K562 (cell line): ENCODE data around the gene MEA1. TPM values are rescaled to one million over a fixed set of nuclear protein-coding genes. Genes with fewer than 3 reads are reported as not detected.

Source experiments
- CREB1 ChIP-seq, 2 experiments: sonication (generic) in 1 of 2; formaldehyde crosslinking in 1 of 2; IDR thresholded peaks; 2 replicates each; pipeline versions ENCODE4 v1.6.1 to v1.8.0; 2012 to 2022; ENCODE audit warnings: inconsistent platforms in 1 of 2, mild to moderate bottlenecking in 1 of 2, missing genetic modification reagents in 1 of 2, moderate library complexity in 1 of 2
- ERF ChIP-seq: fragments of 450-650 bp; formaldehyde crosslinking; IDR thresholded peaks from 2 replicates; pipeline ENCODE4 v1.4.0; 2020; ENCODE audit warnings: mild to moderate bottlenecking, mixed read lengths
- FOXJ2 ChIP-seq: fragments of 200-800 bp; sonication (Bioruptor generic); IDR thresholded peaks from 2 replicates; pipeline ENCODE4 v1.6.1; 2016; ENCODE audit warnings: missing genetic modification characterization, missing compliant biosample characterization
- HMG20B ChIP-seq: fragments of 250-450 bp; sonication (Bioruptor Pico); IDR thresholded peaks from 2 replicates; pipeline ENCODE4 v1.5.0; 2021; ENCODE audit warnings: mild to moderate bottlenecking
- MYC ChIP-seq, 2 experiments: fragments of 250-450 bp in 1 of 2; sonication (Bioruptor Pico) in 1 of 2; IDR thresholded peaks; 2 replicates each; pipeline versions ENCODE4 v1.5.1 to v1.6.1; 2012 to 2021; ENCODE audit warnings: low read depth in 2 of 2, borderline replicate concordance in 1 of 2, improper control_type of control experiment in 1 of 2, low read length in 1 of 2, mild to moderate bottlenecking in 1 of 2, moderate library complexity in 1 of 2
- RBM15 ChIP-seq: fragments of 200-400 bp; formaldehyde crosslinking; IDR thresholded peaks from 2 replicates; pipeline ENCODE4 v1.6.1; 2018; ENCODE audit warnings: mild to moderate bottlenecking, low read length, moderate library complexity; ENCODE audit not compliant: insufficient read depth
- RBM39 ChIP-seq: fragments of 200-400 bp; formaldehyde crosslinking; optimal IDR thresholded peaks from 2 replicates; pipeline ENCODE3; 2018; ENCODE audit warnings: low read depth, low read length
- SMARCC2 ChIP-seq: fragments of 450-650 bp; IDR thresholded peaks from 2 replicates; pipeline ENCODE4 v1.6.1; 2017; ENCODE audit warnings: antibody characterized with exemption, moderate library complexity, mild to moderate bottlenecking, low read depth
- SOX6 ChIP-seq: fragments of 450-650 bp; IDR thresholded peaks from 2 replicates; pipeline ENCODE4 v1.6.1; 2014; ENCODE audit warnings: mild to moderate bottlenecking
- SRSF3 ChIP-seq: fragments of 200-400 bp; formaldehyde crosslinking; IDR thresholded peaks from 2 replicates; pipeline ENCODE4 v1.6.1; 2016; ENCODE audit warnings: mild to moderate bottlenecking, low read length, moderate library complexity; ENCODE audit not compliant: insufficient read depth
- TEAD4 ChIP-seq, 2 experiments: sonication (generic) in 1 of 2; formaldehyde crosslinking in 1 of 2; IDR thresholded peaks; 2 replicates each; pipeline versions ENCODE4 v1.6.1 to v1.8.0; 2012 to 2022; ENCODE audit warnings: borderline replicate concordance in 1 of 2, inconsistent platforms in 1 of 2, low read length in 1 of 2, mild to moderate bottlenecking in 1 of 2, missing genetic modification reagents in 1 of 2
- ZNF134 ChIP-seq: fragments of 250-450 bp; sonication (Bioruptor Pico); conservative IDR thresholded peaks from 2 replicates; pipeline ENCODE4 v1.4.0; 2020
- ZNF436 ChIP-seq: fragments of 250-450, 450-650 bp; sonication (Bioruptor Pico); formaldehyde crosslinking; IDR thresholded peaks from 2 replicates; pipeline ENCODE4 v1.7.0; 2020; ENCODE audit warnings: mild to moderate bottlenecking
- polyA plus RNA-seq, 8 experiments: library from polyadenylated mRNA; depleted of rRNA in 4 of 8; stranded (reverse) in 5 of 8; unstranded in 3 of 8; fragments of >200 nt; fragmentation: Nextera tagmentation in 2 of 8; fragmentation: Illumina TruSeq in 1 of 8; extraction: Ambion mirVana in 2 of 8; extraction: Trizol in 1 of 8; gene quantifications; 2 replicates each; pipeline versions ENCODE4 v1.2.1 to v1.2.3, GENCODE V29; 2011 to 2014; ENCODE audit warnings: inconsistent platforms in 1 of 8, missing spikeins in 1 of 8
- total RNA-seq, 7 experiments: library from RNA; depleted of rRNA in 6 of 7; stranded (reverse); fragments of >200 nt in 6 of 7; fragmentation: Illumina TruSeq in 2 of 7; extraction: Trizol in 2 of 7; gene quantifications; 2 replicates each; pipeline versions ENCODE4 v1.2.1 to v1.2.3, GENCODE V29; 2011 to 2021; ENCODE audit warnings: low replicate concordance in 1 of 7
- TF ChIP-seq, protein P1 (sequence below): sonication (generic); formaldehyde crosslinking; IDR thresholded peaks from 2 replicates; pipeline ENCODE4 v1.8.1; 2023; ENCODE audit warnings: mild to moderate bottlenecking, missing genetic modification reagents

MEA1 gene
- total and polyA plus RNA-seq, 9 of the 15 experiments (the other 6 are each of a cell fraction or from before 2014, with no cell fraction given) = 86.8 to 210 (median 152) TPM

DNA sequence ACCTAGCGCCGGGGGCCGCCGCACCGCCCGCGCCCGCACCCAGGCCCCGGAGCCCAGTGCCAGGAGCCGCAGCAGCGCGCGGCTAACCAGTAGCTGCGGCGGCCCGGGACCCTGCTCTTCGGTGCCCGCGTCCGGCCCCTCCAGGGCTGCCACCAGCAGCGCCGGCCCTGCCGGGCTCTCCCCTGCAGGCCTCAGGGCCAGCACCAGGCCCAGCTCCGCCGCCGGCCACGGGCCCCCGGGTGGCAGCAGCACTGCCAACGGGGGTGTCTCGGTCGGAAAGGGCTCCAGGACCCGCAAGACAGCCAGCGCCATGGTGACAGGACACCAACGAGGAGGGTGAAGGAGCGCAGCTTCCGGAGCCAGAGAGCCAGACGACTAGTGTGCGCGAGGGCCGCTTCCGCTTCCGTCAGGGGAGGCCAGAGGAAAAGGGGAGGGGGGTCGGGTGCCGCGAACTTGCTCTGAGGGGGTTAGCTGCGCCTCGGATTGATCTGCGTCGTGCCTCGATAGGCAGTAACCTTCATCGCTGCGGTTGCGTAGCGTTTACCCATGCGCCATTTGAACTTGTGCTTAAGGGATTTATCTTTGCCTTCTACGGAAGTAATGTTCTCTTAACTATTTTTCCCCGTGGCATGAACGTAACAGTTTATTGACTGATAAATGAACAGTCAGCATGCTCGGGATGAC, 34.8 kb downstream of the MEA1 start, which contains the start of gene PEX6 (continued):
- TF ChIP-seq SMARCC2 = no peak
- TF ChIP-seq SOX6 = no peak
- TF ChIP-seq CREB1 (IDR thresholded peaks at IDR 0.05) = peak; percentile 66
- peak; percentile 55; the same call in 1 of the 2 replicates for TF ChIP-seq CREB1 (CRISPR knock-in tag; IDR thresholded peaks at IDR 0.05)
- TF ChIP-seq, protein P1, sequence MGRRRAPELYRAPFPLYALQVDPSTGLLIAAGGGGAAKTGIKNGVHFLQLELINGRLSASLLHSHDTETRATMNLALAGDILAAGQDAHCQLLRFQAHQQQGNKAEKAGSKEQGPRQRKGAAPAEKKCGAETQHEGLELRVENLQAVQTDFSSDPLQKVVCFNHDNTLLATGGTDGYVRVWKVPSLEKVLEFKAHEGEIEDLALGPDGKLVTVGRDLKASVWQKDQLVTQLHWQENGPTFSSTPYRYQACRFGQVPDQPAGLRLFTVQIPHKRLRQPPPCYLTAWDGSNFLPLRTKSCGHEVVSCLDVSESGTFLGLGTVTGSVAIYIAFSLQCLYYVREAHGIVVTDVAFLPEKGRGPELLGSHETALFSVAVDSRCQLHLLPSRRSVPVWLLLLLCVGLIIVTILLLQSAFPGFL (CRISPR knock-in tag) = no peak
- no peak for TF ChIP-seq RBM15
- 0 out of 2 replicates have a peak, but pooled peaks have one; percentile 23 for TF ChIP-seq SRSF3
- no peak for TF ChIP-seq FOXJ2 (tag)
- no peak for TF ChIP-seq HMG20B
- no peak for TF ChIP-seq ZNF436 (CRISPR knock-in tag)
- 0 out of 2 replicates have a peak, but pooled peaks have one; percentile 8 for TF ChIP-seq TEAD4 (IDR thresholded peaks at IDR 0.05; ENCODE audit: low read length)
- TF ChIP-seq TEAD4 (CRISPR knock-in tag; IDR thresholded peaks at IDR 0.05; ENCODE audit: borderline replicate concordance) = no peak
- peak; percentile 63; the same call in 1 of the 2 replicates for TF ChIP-seq ERF (CRISPR knock-in tag)
- TF ChIP-seq ZNF134 (CRISPR knock-in tag) = no peak
- peak; percentile 94 for TF ChIP-seq MYC (IDR thresholded peaks at IDR 0.05; ENCODE audit: low read depth, low read length)
- TF ChIP-seq MYC (CRISPR knock-in tag; IDR thresholded peaks at IDR 0.05; ENCODE audit: borderline replicate concordance, low read depth) = no peak; the same call in 1 of the 2 replicates
- peak; percentile 67 for TF ChIP-seq RBM39
